PC-3 (cell line): ENCODE data around the gene DNAAF5. TPM values are rescaled to one million over a fixed set of nuclear protein-coding genes. Genes with fewer than 3 reads are reported as not detected.

Source experiments
- ATAC-seq: fragments of 200-7000 bp; cut with Tn5 transposase; 2 replicates; pipeline ENCODE4 v1.9.1; 2020; ENCODE audit warnings: mild to moderate bottlenecking, moderate library complexity
- BruUV-seq: library from RNA; stranded (reverse); fragments of 400-500 nt; replicated peaks from 2 replicates; lab custom pipeline; 2021; lab: Mats Ljungman, UMichigan
- CTCF ChIA-PET: fragments of 300-600 bp; sonication (Branson Sonifier 250); formaldehyde crosslinking; loops from one replicate; lab custom pipeline; 2022; ENCODE audit warnings: antibody characterized with exemption; lab: Charles Lee
- POLR2A ChIA-PET: fragments of 300-600 bp; sonication (Branson Sonifier 250); formaldehyde crosslinking; loops from one replicate; lab custom pipeline; 2022; ENCODE audit warnings: antibody characterized with exemption; ENCODE audit not compliant: unreplicated experiment; lab: Charles Lee
- DNase-seq: peaks from one replicate; pipeline ENCODE4 v3.0.0-alpha.2; 2015
- H2AFZ ChIP-seq: fragments of 300-600 bp; sonication (generic); 2 replicates; pipeline ENCODE4 v1.6.0; 2016; ENCODE audit warnings: antibody characterized with exemption, low read length
- H3F3A ChIP-seq: fragments of 300-600 bp; sonication (generic); one replicate; pipeline ENCODE4 v1.6.0; 2017; ENCODE audit warnings: antibody characterized with exemption, low read length, control low read depth, mild to moderate bottlenecking; ENCODE audit not compliant: unreplicated experiment
- H3K27ac ChIP-seq: fragments of 300-600 bp; sonication (generic); 2 replicates; pipeline ENCODE4 v1.5.1; 2016; ENCODE audit warnings: mild to moderate bottlenecking, low read length
- H3K27me3 ChIP-seq: fragments of 300-600 bp; sonication (generic); 2 replicates; pipeline ENCODE4 v1.6.1; 2016; ENCODE audit warnings: low read length, mixed read lengths
- H3K36me3 ChIP-seq: fragments of 300-600 bp; sonication (generic); 2 replicates; pipeline ENCODE4 v1.6.1; 2016; ENCODE audit warnings: low read depth, mixed run types, low read length, mixed read lengths
- H3K4me1 ChIP-seq: fragments of 300-600 bp; sonication (generic); 2 replicates; pipeline ENCODE4 v1.5.1; 2016; ENCODE audit warnings: low read length; ENCODE audit not compliant: insufficient read depth
- H3K4me2 ChIP-seq: fragments of 300-600 bp; sonication (generic); 2 replicates; pipeline ENCODE4 v1.6.0; 2016; ENCODE audit warnings: low read length
- H3K4me3 ChIP-seq: fragments of 300-600 bp; sonication (generic); 2 replicates; pipeline ENCODE4 v1.5.1; 2016; ENCODE audit warnings: mild to moderate bottlenecking, low read length, mixed read lengths
- H3K79me2 ChIP-seq: fragments of 300-600 bp; sonication (generic); 2 replicates; pipeline ENCODE4 v1.6.1; 2017; ENCODE audit warnings: low read length, mixed read lengths
- H3K9ac ChIP-seq: fragments of 300-600 bp; sonication (generic); 2 replicates; pipeline ENCODE4 v1.6.0; 2016; ENCODE audit warnings: mild to moderate bottlenecking, low read length
- H3K9me2 ChIP-seq: fragments of 300-600 bp; sonication (generic); replicated peaks from 2 replicates; pipeline ENCODE4 v1.6.1; 2016; ENCODE audit warnings: mixed run types, low read length, mixed read lengths
- H3K9me3 ChIP-seq: fragments of 300-600 bp; sonication (generic); 2 replicates; pipeline ENCODE4 v1.6.1; 2016; ENCODE audit warnings: low read length, mixed read lengths
- H4K20me1 ChIP-seq: fragments of 300-600 bp; sonication (generic); 2 replicates; pipeline ENCODE4 v1.6.1; 2016; ENCODE audit warnings: low read length, mixed read lengths
- CTCF ChIP-seq: fragments of 300-600 bp; sonication (generic); conservative IDR thresholded peaks from 2 replicates; pipeline ENCODE4 v1.5.1; 2017; ENCODE audit warnings: antibody characterized with exemption, low read depth, mild to moderate bottlenecking, low read length
- EZH2 ChIP-seq: fragments of 300-600 bp; sonication (generic); IDR thresholded peaks from one replicate; pipeline ENCODE4 v1.6.1; 2017; ENCODE audit warnings: antibody characterized with exemption, mild to moderate bottlenecking, low read length; ENCODE audit not compliant: unreplicated experiment
- EZH2phosphoT487 ChIP-seq: fragments of 300-600 bp; sonication (generic); IDR thresholded peaks from 2 replicates; pipeline ENCODE4 v1.6.1; 2018; ENCODE audit warnings: mild to moderate bottlenecking, antibody characterized with exemption, low read length, borderline replicate concordance
- intact Hi-C: fragments of 100-400 bp; cut with micrococcal nuclease; formaldehyde crosslinking; loops from 2 replicates; pipeline ENCODE4 v1.9.0; 2023
- total RNA-seq: library from RNA; depleted of rRNA; stranded (reverse); fragments of >200 nt; gene quantifications from 2 replicates; pipeline ENCODE4 v1.2.3, GENCODE V29; 2014

The DNAAF5 gene
- total RNA-seq, 1 experiment from 2014 or later = 66.3 TPM

GRCh38 chr7:784971-785370, 58.5 kb downstream of the DNAAF5 start:
- ATAC-seq (no peak), DNase-seq (no peak)
- H3F3A ChIP-seq = peaks cover 4% of the 10 kb centered on the region
- H3K4me2 ChIP-seq = no peak overlapping the region
- H3K9me3 ChIP-seq = no peaks in the 10 kb centered on the region
- H3K27ac ChIP-seq = no peak overlapping the region
- intact Hi-C loops = no loop called here
- no peaks in the 10 kb centered on the region for H3K4me1 ChIP-seq
- CTCF ChIA-PET = no interaction called here
- TF ChIP-seq EZH2 (no peak), CTCF (no peak), EZH2phosphoT487 (no peak)
- H4K20me1 ChIP-seq = no peaks in the 10 kb centered on the region
- H3K79me2 ChIP-seq = no peaks in the 10 kb centered on the region
- POLR2A ChIA-PET = no interaction called here
- BruUV-seq = no TSS peak
- H2AFZ ChIP-seq = no peak overlapping the region
- H3K36me3 ChIP-seq = peaks cover 7% of the 10 kb centered on the region
- no peaks in the 10 kb centered on the region for H3K27me3 ChIP-seq
- no peak overlapping the region for H3K4me3 ChIP-seq
- no peaks in the 10 kb centered on the region for H3K9me2 ChIP-seq
- H3K9ac ChIP-seq = no peak overlapping the region

GRCh38 chr7:785416-785815, 58.9 kb downstream of the DNAAF5 start:
- H3K4me2 ChIP-seq = no peak overlapping the region
- intact Hi-C loops = no loop called here
- no peak for TF ChIP-seq EZH2phosphoT487
- no peak for TF ChIP-seq CTCF
- no peak for TF ChIP-seq EZH2
- no peaks in the 10 kb centered on the region for H3K9me2 ChIP-seq
- ATAC-seq = no peak
- no peaks in the 10 kb centered on the region for H4K20me1 ChIP-seq
- CTCF ChIA-PET = no interaction called here
- no TSS peak for BruUV-seq
- POLR2A ChIA-PET = interaction anchor here (0.5 kb wide), 1 partner anchor 117 kb away, joined by 3 read pairs; no protein-coding TSS in a partner anchor
- peaks cover 7% of the 10 kb centered on the region for H3K36me3 ChIP-seq
- no peak overlapping the region for H3K4me3 ChIP-seq
- H3F3A ChIP-seq = peaks cover 4% of the 10 kb centered on the region
- DNase-seq = no peak
- no peak overlapping the region for H3K27ac ChIP-seq
- H3K4me1 ChIP-seq = no peaks in the 10 kb centered on the region
- no peaks in the 10 kb centered on the region for H3K79me2 ChIP-seq
- no peaks in the 10 kb centered on the region for H3K9me3 ChIP-seq
- H3K9ac ChIP-seq = no peak overlapping the region
- H2AFZ ChIP-seq = no peak overlapping the region
- no peaks in the 10 kb centered on the region for H3K27me3 ChIP-seq

- TF ChIP-seq EZH2phosphoT487 = no peak
- TF ChIP-seq EZH2 = no peak
- peak; percentile 88 for TF ChIP-seq CTCF
- intact Hi-C loops = loop anchor here (1.0 to 2.0 kb wide), 4 partner anchors 26 to 87 kb away; no protein-coding TSS in a partner anchor
- no peak overlapping the region for H3K4me3 ChIP-seq
- no peaks in the 10 kb centered on the region for H3K79me2 ChIP-seq
- peaks cover 7% of the 10 kb centered on the region for H3K36me3 ChIP-seq
- H3F3A ChIP-seq = peaks cover 4% of the 10 kb centered on the region
- no peak overlapping the region for H3K4me2 ChIP-seq
- H3K9ac ChIP-seq = no peak overlapping the region
- H3K27me3 ChIP-seq = no peaks in the 10 kb centered on the region
- H3K4me1 ChIP-seq = no peaks in the 10 kb centered on the region
- no TSS peak for BruUV-seq
- CTCF ChIA-PET = interaction anchor here (0.5 kb wide), 1 partner anchor 267 kb away, joined by 5 read pairs; the partner anchor contains the start of gene PDGFA
- no peaks in the 10 kb centered on the region for H3K9me2 ChIP-seq
- ATAC-seq = peak; percentile 85
- no peak overlapping the region for H3K27ac ChIP-seq
- H2AFZ ChIP-seq = no peak overlapping the region
- no peaks in the 10 kb centered on the region for H3K9me3 ChIP-seq
- no peaks in the 10 kb centered on the region for H4K20me1 ChIP-seq
- DNase-seq = peak; percentile 71
- POLR2A ChIA-PET = no interaction called here
Measured at GRCh38 chr7:786472-787255, 60.2 kb downstream of the DNAAF5 start.
